Upper lobe of left lung (tissue), 4 donors: ENCODE results near the gene LIPH.

Experiments
- EP300 ChIP-seq, 4 donors: sonication (generic); formaldehyde crosslinking; IDR thresholded peaks; one replicate each; pipeline ENCODE4 v1.5.1; 2017; ENCODE audit warnings: antibody characterized with exemption in 4 of 4, control low read depth in 2 of 4
- POLR2A ChIP-seq, 4 donors: fragments of 450-650 bp; IDR thresholded peaks; one replicate each; pipeline ENCODE4 v1.5.1; 2016 to 2017; ENCODE audit warnings: antibody characterized with exemption in 4 of 4, mild to moderate bottlenecking in 2 of 4
- POLR2AphosphoS5 ChIP-seq, 2 donors: sonication (generic); formaldehyde crosslinking; IDR thresholded peaks; one replicate each; pipeline ENCODE4 v1.5.1; 2017; ENCODE audit warnings: antibody characterized with exemption in 2 of 2

DNA sequence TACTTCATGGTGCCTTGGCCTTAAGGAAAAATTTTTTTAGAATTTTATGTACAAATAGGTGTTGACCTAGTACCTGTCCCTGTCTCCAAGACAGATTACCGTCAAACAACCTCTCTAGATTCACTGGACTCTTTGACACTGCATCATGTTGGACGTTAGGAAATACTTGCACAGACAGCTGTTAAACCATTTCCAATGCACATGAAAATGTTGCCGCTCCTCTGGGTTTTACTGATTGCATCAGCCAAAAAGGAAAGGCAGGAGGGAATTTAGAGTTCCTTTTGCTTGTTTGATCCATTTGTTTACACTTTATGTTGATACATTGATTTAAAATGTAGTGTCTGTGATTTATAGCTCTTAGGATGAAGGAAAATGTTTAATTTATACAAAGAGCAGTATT is 68.1 kb downstream of the LIPH start:
- no peak for TF ChIP-seq POLR2AphosphoS5 (IDR thresholded peaks at IDR 0.05)
- no peak for TF ChIP-seq EP300 (IDR thresholded peaks at IDR 0.05)
- no peak for TF ChIP-seq POLR2A (IDR thresholded peaks at IDR 0.05)
